Stomach (tissue), 9 donors: Measurements from ENCODE around the gene MYBPC1. TPM values are rescaled to one million over a fixed set of nuclear protein-coding genes. Genes with fewer than 3 reads are reported as not detected.
A peak's percentile ranks its signal among the peaks of the same experiment; 100 is the strongest.

ENCODE experiments used
- DNase-seq, 2 donors: peaks; one replicate each; pipeline versions ENCODE4 v3.0.0 to v3.0.0-alpha.2; 2013 to 2019
- H3K27ac ChIP-seq, 5 donors: fragments of 200-600 bp in 4 of 5; sonication (generic) in 4 of 5; one replicate each; pipeline ENCODE4 v1.5.1; 2013 to 2019; ENCODE audit warnings: mild to moderate bottlenecking in 1 of 5, moderate library complexity in 1 of 5
- H3K27me3 ChIP-seq, 3 donors: fragments of 200-600 bp; sonication (generic); one replicate each; pipeline ENCODE4 v1.5.1; 2017 to 2019; ENCODE audit warnings: mixed run types in 1 of 3
- H3K36me3 ChIP-seq, 4 donors: fragments of 200-600 bp; sonication (generic); 1 replicate in 3 of 4; 2 replicates in 1 of 4; pipeline ENCODE4 v1.5.1; 2016 to 2019
- H3K4me1 ChIP-seq, 4 donors: fragments of 200-600 bp; sonication (generic); one replicate each; pipeline ENCODE4 v1.5.1; 2016 to 2019
- H3K4me3 ChIP-seq, 4 donors: fragments of 200-600 bp; sonication (generic) in 3 of 4; one replicate each; pipeline ENCODE4 v1.5.1; 2016 to 2019; ENCODE audit warnings: mild to moderate bottlenecking in 1 of 4
- H3K9me3 ChIP-seq, 4 donors: fragments of 200-600 bp; sonication (generic); one replicate each; pipeline ENCODE4 v1.5.1; 2016 to 2019
- EP300 ChIP-seq: sonication (generic); formaldehyde crosslinking; IDR thresholded peaks from one replicate; pipeline ENCODE4 v1.6.1; 2017; ENCODE audit warnings: antibody characterized with exemption
- POLR2A ChIP-seq, 4 donors: fragments of 450-650 bp; IDR thresholded peaks; one replicate each; pipeline ENCODE4 v1.6.1; 2016; ENCODE audit warnings: antibody characterized with exemption in 4 of 4, control low read depth in 2 of 4, mild to moderate bottlenecking in 1 of 4, moderate library complexity in 1 of 4
- POLR2AphosphoS5 ChIP-seq, 3 donors: sonication (generic); formaldehyde crosslinking; IDR thresholded peaks; one replicate each; pipeline ENCODE4 v1.6.1; 2016; ENCODE audit warnings: antibody characterized with exemption in 3 of 3
- WGBS, 5 donors: extraction: QIAGEN DNeasy Blood & Tissue Kit in 3 of 5; methylation state at CpG; one replicate each; pipeline versions ENCODE4 v1.1.5 to v1.1.7; 2013 to 2018; 5-methylcytosine and 5-hydroxymethylcytosine counted together
- intact Hi-C: fragments of 100-400 bp; cut with DNase I; formaldehyde crosslinking; loops from one replicate; pipeline ENCODE4 v1.15.1; 2023; ENCODE audit warnings: low total_unique reads
- polyA plus RNA-seq, 3 donors: library from polyadenylated mRNA; stranded (reverse); fragments of 200-250 nt; gene quantifications; one replicate each; pipeline ENCODE4 v1.2.3, GENCODE V29; 2013
- total RNA-seq, 5 donors: library from RNA; depleted of rRNA; stranded (reverse); fragments of >200 nt; gene quantifications; one replicate each; pipeline versions ENCODE4 v1.1.0 to v1.2.3, GENCODE V29; 2014 to 2016
- TF ChIP-seq, protein P1 (sequence below), 7 experiments: fragments of 450-650 bp in 4 of 7; fragments of 200-600 bp in 3 of 7; sonication (generic) in 3 of 7; IDR thresholded peaks; one replicate each; pipeline ENCODE4 v1.5.1; 2016 to 2019; ENCODE audit warnings: antibody characterized with exemption in 7 of 7, control low read depth in 2 of 7, mild to moderate bottlenecking in 1 of 7
- donor health status: healthy with polysubstance abuse.
- donor health status: Bipolar disorder and iron deficiency.
- donor health status: healthy.

Gene MYBPC1
- total and polyA plus RNA-seq, 8 donors = 0.31 to 8.8 (median 1.7) TPM; not detected in 2

- Histone ChIP-seq H3K4me1 (peaks cover 28 to 49% (median 40%) of the 10 kb centered on the region in 4 donors), H3K27ac (peak overlapping the region; percentile 92 to 96 (median 95)), H3K36me3 (no peaks in the 10 kb centered on the region), H3K4me3 (peak overlapping the region; percentile 84 to 95 (median 90)), H3K9me3 (no peaks in the 10 kb centered on the region), H3K27me3 (no peaks in the 10 kb centered on the region)
- no peak for TF ChIP-seq POLR2AphosphoS5 (IDR thresholded peaks at IDR 0.05)
- TF ChIP-seq, protein P1, sequence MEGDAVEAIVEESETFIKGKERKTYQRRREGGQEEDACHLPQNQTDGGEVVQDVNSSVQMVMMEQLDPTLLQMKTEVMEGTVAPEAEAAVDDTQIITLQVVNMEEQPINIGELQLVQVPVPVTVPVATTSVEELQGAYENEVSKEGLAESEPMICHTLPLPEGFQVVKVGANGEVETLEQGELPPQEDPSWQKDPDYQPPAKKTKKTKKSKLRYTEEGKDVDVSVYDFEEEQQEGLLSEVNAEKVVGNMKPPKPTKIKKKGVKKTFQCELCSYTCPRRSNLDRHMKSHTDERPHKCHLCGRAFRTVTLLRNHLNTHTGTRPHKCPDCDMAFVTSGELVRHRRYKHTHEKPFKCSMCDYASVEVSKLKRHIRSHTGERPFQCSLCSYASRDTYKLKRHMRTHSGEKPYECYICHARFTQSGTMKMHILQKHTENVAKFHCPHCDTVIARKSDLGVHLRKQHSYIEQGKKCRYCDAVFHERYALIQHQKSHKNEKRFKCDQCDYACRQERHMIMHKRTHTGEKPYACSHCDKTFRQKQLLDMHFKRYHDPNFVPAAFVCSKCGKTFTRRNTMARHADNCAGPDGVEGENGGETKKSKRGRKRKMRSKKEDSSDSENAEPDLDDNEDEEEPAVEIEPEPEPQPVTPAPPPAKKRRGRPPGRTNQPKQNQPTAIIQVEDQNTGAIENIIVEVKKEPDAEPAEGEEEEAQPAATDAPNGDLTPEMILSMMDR (IDR thresholded peaks at IDR 0.05) = no peak
- TF ChIP-seq POLR2A (IDR thresholded peaks at IDR 0.05) = no peak
- no peak for TF ChIP-seq EP300
- DNase-seq = peak; percentile 32 to 51
- WGBS, 5 donors = 22 to 28% (median 25%) methylated on average over 18 of the region's 18 CpGs
- intact Hi-C loops = no loop called here
Measured at GRCh38 chr12:101696251-101697196, 101.8 kb downstream of the MYBPC1 start.

GRCh38 chr12:101697197-101697929, 102.6 kb downstream of the MYBPC1 start, which contains the start of gene CHPT1:
Gene CHPT1, plus strand, starts transcription at chr12:101697640. Its CDS starts 222 bp downstream, at chr12:101697862.
- Histone ChIP-seq H3K4me1 (peaks cover 28 to 58% (median 46%) of the 10 kb centered on the region in 4 donors), H3K4me3 (peak within 1 kb of the TSS; percentile 84 to 95 (median 90)), H3K27ac (peak within 1 kb of the TSS; percentile 92 to 96 (median 95)), H3K36me3 (no peaks in the 10 kb centered on the region), H3K27me3 (no peaks in the 10 kb centered on the region), H3K9me3 (no peaks in the 10 kb centered on the region)
- peak; percentile 82 to 87 for DNase-seq
- WGBS, 5 donors = 0 to 1% (median 0%) methylated on average over 34 to 80 of the region's 80 CpGs
- no peak for TF ChIP-seq EP300
- TF ChIP-seq POLR2AphosphoS5 (IDR thresholded peaks at IDR 0.05) = peak in 2 of 3 donors; percentile 5 to 28
- intact Hi-C loops = no loop called here

- peak overlapping the region; percentile 84 to 95 (median 90) for H3K4me3 ChIP-seq
- peak; percentile 64 to 70 for DNase-seq
- 0 to 1% (median 0%) methylated on average over 32 to 67 of the region's 67 CpGs for WGBS, 5 donors
- peaks cover 31 to 66% (median 51%) of the 10 kb centered on the region in 4 donors for H3K4me1 ChIP-seq
- intact Hi-C loops = no loop called here
- H3K27me3 ChIP-seq = no peaks in the 10 kb centered on the region
- no peaks in the 10 kb centered on the region for H3K9me3 ChIP-seq
- TF ChIP-seq POLR2AphosphoS5 (IDR thresholded peaks at IDR 0.05) = peak in 2 of 3 donors; percentile 36 to 57
- TF ChIP-seq, protein P1 (IDR thresholded peaks at IDR 0.05) = no peak
- H3K36me3 ChIP-seq = peaks cover 0 to under 1% (median 0%) of the 10 kb centered on the region in 4 donors
- H3K27ac ChIP-seq = peak overlapping the region; percentile 92 to 96 (median 95)
Measured at GRCh38 chr12:101697930-101698799, 103.4 kb downstream of the MYBPC1 start.

DNA sequence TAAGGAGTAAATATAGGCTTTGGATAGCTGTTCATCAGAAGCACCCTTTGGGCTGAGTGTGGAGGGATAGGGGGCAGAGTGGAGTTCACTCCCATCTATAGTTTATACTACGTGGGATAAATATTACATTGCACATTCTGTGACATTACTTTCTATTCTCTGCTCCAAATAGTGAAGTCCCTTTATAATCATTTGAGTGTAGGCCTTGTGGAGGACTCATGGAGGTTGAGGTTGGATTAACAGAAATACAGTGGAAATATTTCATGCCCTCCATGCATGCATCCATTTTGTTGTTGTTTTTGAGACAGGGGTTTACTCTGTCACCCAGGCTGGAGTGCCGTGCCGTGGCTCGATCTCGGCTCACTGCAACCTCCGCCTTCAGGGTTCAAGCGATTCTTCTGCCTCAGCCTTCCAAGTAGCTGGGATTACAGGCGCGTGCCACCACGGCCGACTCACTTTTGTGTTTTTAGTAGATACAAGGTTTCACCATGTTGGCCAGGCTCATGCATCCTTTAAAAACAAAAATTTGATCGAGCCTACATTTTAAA, 104.1 kb downstream of the MYBPC1 start:
- Histone ChIP-seq H3K9me3 (no peaks in the 10 kb centered on the region), H3K27ac (peak overlapping the region; percentile 13 to 96 (median 93)), H3K27me3 (no peaks in the 10 kb centered on the region), H3K4me1 (peaks cover 35 to 73% (median 57%) of the 10 kb centered on the region in 4 donors), H3K36me3 (peaks cover 0 to 4% (median 0%) of the 10 kb centered on the region in 4 donors), H3K4me3 (peak overlapping the region; percentile 84 to 95 (median 90))
- TF ChIP-seq POLR2AphosphoS5 (IDR thresholded peaks at IDR 0.05) (no peak), POLR2A (IDR thresholded peaks at IDR 0.05) (no peak), EP300 (no peak)
- TF ChIP-seq, protein P1 (IDR thresholded peaks at IDR 0.05) = no peak
- DNase-seq = peak in 1 of 2 donors; percentile 31
- intact Hi-C loops = no loop called here
- 38 to 64% (median 42%) methylated on average over 12 of the region's 12 CpGs for WGBS, 5 donors
